Esophagus muscularis mucosa (tissue), 4 donors: ENCODE data around the gene SDS.

Source experiments
- CTCF ChIP-seq, 3 experiments: fragments of 200-600 bp in 2 of 3; fragments of 450-650 bp in 1 of 3; sonication (generic) in 2 of 3; IDR thresholded peaks; one replicate each; pipeline ENCODE4 v1.5.1; 2017 to 2019; ENCODE audit warnings: antibody characterized with exemption in 3 of 3, mild to moderate bottlenecking in 2 of 3, moderate library complexity in 1 of 3
- EP300 ChIP-seq: sonication (generic); formaldehyde crosslinking; IDR thresholded peaks from one replicate; pipeline ENCODE4 v1.6.1; 2017; ENCODE audit warnings: antibody characterized with exemption
- POLR2A ChIP-seq: fragments of 450-650 bp; IDR thresholded peaks from one replicate; pipeline ENCODE4 v1.6.1; 2017; ENCODE audit warnings: antibody characterized with exemption, moderate library complexity, mild to moderate bottlenecking, low read depth
- POLR2AphosphoS5 ChIP-seq, 2 donors: sonication (generic); formaldehyde crosslinking; IDR thresholded peaks; one replicate each; pipeline ENCODE4 v1.6.1; 2017; ENCODE audit warnings: antibody characterized with exemption in 2 of 2

- TF ChIP-seq CTCF (IDR thresholded peaks at IDR 0.05) (no peak), POLR2A (no peak), EP300 (no peak), POLR2AphosphoS5 (IDR thresholded peaks at IDR 0.05) (no peak)
Observed at GRCh38 chr12:113405694-113406093, 2.0 kb upstream of the SDS start.
